Activated CD4-positive, alpha-beta memory T cell treated with anti-CD3 and anti-CD28 coated beads, Interleukin-2, amount 10 ng/mL, durations not matched to agents 7 days and 5 days (primary cell): ENCODE measurements around the gene SIM2. TPM values are rescaled to one million over a fixed set of nuclear protein-coding genes. Genes with fewer than 3 reads are reported as not detected.

Experiments
- CTCF ChIA-PET: fragments of 350-600 bp; sonication (Branson Sonifier 250); formaldehyde crosslinking; loops from one replicate; lab custom pipeline; 2021; ENCODE audit warnings: antibody characterized with exemption, inconsistent platforms; lab: Charles Lee
- POLR2A ChIA-PET: fragments of 350-600 bp; sonication (Branson Sonifier 250); formaldehyde crosslinking; loops from one replicate; lab custom pipeline; 2021; ENCODE audit warnings: antibody characterized with exemption; lab: Charles Lee
- DNase-seq: peaks from one replicate; pipeline ENCODE4 v3.0.0-alpha.2; 2020
- H3K27ac Mint-ChIP-seq: one replicate; pipeline ENCODE4 v1.8.0; 2021; ENCODE audit warnings: mild to moderate bottlenecking, mixed read lengths
- H3K27me3 Mint-ChIP-seq: one replicate; pipeline ENCODE4 v1.8.0; 2021; ENCODE audit warnings: mixed read lengths
- H3K36me3 Mint-ChIP-seq: one replicate; pipeline ENCODE4 v1.8.0; 2021; ENCODE audit warnings: low read depth, mixed read lengths
- H3K4me1 Mint-ChIP-seq: one replicate; pipeline ENCODE4 v1.8.0; 2021; ENCODE audit warnings: mixed read lengths
- H3K4me3 Mint-ChIP-seq: one replicate; pipeline ENCODE4 v1.8.0; 2021; ENCODE audit warnings: mild to moderate bottlenecking, mixed read lengths
- H3K9me3 Mint-ChIP-seq: one replicate; pipeline ENCODE4 v1.8.0; 2021; ENCODE audit warnings: mixed read lengths
- total RNA-seq, 2 experiments: library from RNA; stranded (reverse); gene quantifications; one replicate each; pipeline ENCODE4 v1.2.3, GENCODE V29; 2021

SIM2 gene
- total RNA-seq, 2 experiments from 2014 or later = 0.55 to 0.68 TPM

DNA sequence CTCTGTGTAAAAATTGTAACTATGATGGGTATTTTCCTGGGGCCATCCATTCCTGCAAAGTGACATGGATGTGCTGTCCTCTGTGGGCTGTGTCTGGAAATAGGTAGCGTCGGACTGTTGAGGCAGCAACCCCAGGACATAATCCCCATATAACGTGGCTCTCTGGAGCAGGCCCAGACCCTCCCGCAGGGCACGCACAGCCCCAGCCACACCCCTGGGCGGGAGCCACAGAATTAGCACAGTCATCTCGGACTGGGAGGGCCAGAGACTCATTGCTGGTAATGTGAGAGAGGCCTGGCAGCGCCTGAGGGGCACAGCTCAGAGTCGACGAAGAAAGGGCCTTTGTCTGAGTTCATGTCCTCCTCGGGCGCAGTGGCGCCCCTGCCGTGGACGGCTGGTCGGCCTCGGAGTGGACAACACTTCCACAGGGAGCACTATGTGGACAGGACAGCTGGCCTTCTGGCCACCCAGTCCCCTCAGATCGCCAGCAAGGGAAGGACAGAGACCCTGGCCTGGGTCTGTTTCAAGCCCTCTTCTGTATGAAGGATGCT, 20.1 kb downstream of the SIM2 start:
- CTCF ChIA-PET = no interaction called here
- Mint-ChIP-seq H3K27me3 (peaks cover 20% of the 10 kb centered on the region), H3K4me3 (no peak overlapping the region), H3K9me3 (no peaks in the 10 kb centered on the region), H3K27ac (no peak overlapping the region), H3K4me1 (no peaks in the 10 kb centered on the region), H3K36me3 (no peaks in the 10 kb centered on the region)
- no peak for DNase-seq
- POLR2A ChIA-PET = no interaction called here

DNA sequence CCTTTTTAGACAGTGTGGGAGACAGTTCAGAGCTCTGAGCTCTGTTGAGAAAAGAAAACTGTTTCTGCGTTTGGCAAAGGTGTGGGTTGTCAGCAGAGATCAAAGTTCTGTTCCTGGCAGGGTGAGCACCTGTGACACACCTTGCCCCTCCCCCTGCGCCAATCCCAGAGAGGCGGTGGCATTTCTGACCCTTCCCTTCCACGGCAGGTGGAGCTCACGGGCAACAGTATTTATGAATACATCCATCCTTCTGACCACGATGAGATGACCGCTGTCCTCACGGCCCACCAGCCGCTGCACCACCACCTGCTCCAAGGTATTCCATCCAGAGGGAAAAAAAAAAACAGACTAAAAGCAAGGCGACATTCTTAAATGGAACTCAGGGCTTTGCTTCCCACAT, 20.7 kb downstream of the SIM2 start:
- no peak for DNase-seq
- no peaks in the 10 kb centered on the region for H3K4me1 Mint-ChIP-seq
- no peaks in the 10 kb centered on the region for H3K9me3 Mint-ChIP-seq
- ChIA-PET POLR2A (no interaction called here), CTCF (no interaction called here)
- no peaks in the 10 kb centered on the region for H3K36me3 Mint-ChIP-seq
- no peak overlapping the region for H3K4me3 Mint-ChIP-seq
- H3K27ac Mint-ChIP-seq = no peak overlapping the region
- peaks cover 16% of the 10 kb centered on the region for H3K27me3 Mint-ChIP-seq

DNA sequence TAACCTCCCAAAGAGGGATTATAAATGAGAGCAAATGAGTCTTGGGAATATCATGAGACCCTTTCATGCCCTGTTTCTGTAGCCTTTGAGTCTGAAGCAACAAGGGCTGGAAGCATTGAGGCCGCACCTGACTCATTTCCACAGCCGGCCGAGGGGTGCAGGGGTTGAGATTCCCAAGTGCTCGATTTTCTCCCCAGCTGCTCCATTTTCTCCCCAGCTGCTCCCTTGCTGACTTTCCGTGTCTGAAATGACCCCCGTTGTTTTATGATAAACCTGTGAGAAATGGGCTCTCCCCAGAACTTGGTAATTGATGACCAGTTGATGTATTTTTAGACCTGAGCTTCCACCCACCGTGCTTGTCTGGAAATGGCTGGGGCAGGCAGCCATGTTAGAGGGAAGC, 22.9 kb downstream of the SIM2 start:
- H3K9me3 Mint-ChIP-seq = no peaks in the 10 kb centered on the region
- no peaks in the 10 kb centered on the region for H3K27me3 Mint-ChIP-seq
- H3K4me1 Mint-ChIP-seq = no peaks in the 10 kb centered on the region
- no peak overlapping the region for H3K27ac Mint-ChIP-seq
- ChIA-PET POLR2A (no interaction called here), CTCF (no interaction called here)
- H3K4me3 Mint-ChIP-seq = no peak overlapping the region
- no peaks in the 10 kb centered on the region for H3K36me3 Mint-ChIP-seq
- no peak for DNase-seq

DNA sequence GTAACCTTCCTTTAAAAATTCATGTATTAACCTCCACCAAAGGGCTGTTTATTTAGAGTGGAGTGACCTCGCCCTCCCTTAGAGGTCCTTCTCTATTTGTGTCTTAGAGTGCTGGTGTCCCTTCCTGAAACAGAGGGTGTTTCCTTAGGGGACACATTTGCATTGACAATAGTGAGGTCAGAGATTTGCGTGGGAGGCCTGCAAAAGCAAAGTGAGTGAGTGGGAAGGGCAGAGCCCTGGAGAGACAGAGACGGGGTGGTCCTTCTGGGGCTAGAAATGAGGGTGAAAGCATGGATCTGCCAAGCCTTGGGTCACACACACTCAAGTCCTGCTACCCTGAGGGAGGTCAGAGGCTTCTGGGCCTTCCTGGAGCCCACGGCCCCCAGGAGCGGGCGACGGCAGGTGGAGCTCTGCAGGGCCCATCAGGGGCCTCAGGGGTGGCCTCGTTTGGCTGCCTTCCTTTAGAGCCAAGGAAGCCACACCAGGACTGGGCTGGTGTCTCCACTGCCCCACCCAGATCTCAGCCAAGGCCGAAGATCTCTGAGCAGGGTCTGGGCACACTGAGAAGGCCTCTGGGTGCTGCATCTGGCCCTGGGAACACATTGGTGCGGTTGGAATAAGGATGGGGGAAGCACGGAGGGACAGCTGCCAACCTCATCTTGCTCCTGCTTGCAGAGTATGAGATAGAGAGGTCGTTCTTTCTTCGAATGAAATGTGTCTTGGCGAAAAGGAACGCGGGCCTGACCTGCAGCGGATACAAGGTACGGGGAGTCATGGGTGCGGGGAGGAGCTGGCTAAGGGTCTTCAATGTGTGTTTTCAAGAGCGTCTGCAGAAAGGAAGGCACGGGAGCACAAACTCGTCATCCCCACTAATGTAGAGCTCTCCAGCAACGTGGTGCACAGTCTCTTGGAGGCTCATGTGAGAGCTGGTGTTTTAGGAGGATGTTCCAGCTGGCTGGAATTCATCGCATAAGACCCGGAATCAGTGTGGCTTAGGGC, 23.8 kb downstream of the SIM2 start:
- no peak for DNase-seq
- Mint-ChIP-seq H3K9me3 (no peaks in the 10 kb centered on the region), H3K36me3 (no peaks in the 10 kb centered on the region), H3K27me3 (no peaks in the 10 kb centered on the region), H3K4me1 (no peaks in the 10 kb centered on the region), H3K4me3 (no peak overlapping the region), H3K27ac (no peak overlapping the region)
- CTCF ChIA-PET = interaction anchor here (1.0 kb wide), 1 partner anchor 92 kb away, joined by 4 read pairs; no protein-coding TSS in a partner anchor
- POLR2A ChIA-PET = no interaction called here

DNA sequence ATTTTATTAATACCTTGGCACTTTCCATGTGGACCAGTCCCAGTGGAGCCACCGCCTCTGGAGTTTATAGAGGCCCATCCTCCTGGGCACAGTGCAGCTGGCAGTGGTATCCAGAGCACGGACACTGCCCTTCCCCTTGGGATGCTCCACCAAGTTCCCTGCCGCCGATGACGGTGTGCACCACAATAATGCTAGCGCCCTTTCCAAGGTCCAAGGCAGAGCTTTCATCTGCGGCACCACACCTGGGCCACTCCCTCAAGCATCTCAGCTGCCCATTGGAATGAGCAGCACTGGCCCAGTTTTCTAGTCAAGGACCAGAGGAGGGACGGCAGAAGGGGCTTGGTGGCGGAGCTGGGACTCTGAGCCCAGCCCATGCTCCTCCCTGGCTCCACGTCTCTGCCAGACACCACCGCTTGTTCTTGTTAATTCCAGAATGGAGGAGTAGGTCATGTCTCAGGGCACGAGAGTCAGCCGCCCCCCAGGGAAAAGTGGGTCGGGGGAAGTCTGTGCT, 24.5 kb downstream of the SIM2 start:
- no peak for DNase-seq
- no peak overlapping the region for H3K4me3 Mint-ChIP-seq
- no peaks in the 10 kb centered on the region for H3K9me3 Mint-ChIP-seq
- CTCF ChIA-PET = interaction anchor here (1.0 kb wide), 1 partner anchor 93 kb away, joined by 4 read pairs; no protein-coding TSS in a partner anchor
- no peaks in the 10 kb centered on the region for H3K4me1 Mint-ChIP-seq
- H3K36me3 Mint-ChIP-seq = no peaks in the 10 kb centered on the region
- H3K27ac Mint-ChIP-seq = no peak overlapping the region
- POLR2A ChIA-PET = no interaction called here
- no peaks in the 10 kb centered on the region for H3K27me3 Mint-ChIP-seq

DNA sequence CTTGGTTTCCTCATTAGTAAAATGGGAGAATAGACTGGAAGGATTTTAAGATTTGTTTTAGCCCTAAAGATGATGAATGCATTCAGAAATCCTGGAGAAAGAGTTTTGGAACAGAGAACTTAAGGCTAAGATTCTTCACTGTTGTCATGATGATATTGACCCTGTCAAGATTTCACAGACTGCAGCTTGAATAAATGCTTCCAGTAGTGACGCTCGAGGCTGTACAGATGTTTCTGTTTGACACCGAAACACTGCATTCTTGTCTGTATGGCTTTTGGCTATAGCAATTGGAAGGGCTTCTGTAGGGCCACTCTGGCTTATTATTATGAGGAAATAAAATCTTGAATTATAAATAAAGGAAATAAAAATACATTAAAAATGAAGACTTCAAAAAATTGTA, 25.7 kb downstream of the SIM2 start:
- DNase-seq = no peak
- no peak overlapping the region for H3K27ac Mint-ChIP-seq
- CTCF ChIA-PET = no interaction called here
- no peaks in the 10 kb centered on the region for H3K9me3 Mint-ChIP-seq
- POLR2A ChIA-PET = no interaction called here
- no peaks in the 10 kb centered on the region for H3K4me1 Mint-ChIP-seq
- no peaks in the 10 kb centered on the region for H3K36me3 Mint-ChIP-seq
- H3K27me3 Mint-ChIP-seq = no peaks in the 10 kb centered on the region
- H3K4me3 Mint-ChIP-seq = no peak overlapping the region

DNA sequence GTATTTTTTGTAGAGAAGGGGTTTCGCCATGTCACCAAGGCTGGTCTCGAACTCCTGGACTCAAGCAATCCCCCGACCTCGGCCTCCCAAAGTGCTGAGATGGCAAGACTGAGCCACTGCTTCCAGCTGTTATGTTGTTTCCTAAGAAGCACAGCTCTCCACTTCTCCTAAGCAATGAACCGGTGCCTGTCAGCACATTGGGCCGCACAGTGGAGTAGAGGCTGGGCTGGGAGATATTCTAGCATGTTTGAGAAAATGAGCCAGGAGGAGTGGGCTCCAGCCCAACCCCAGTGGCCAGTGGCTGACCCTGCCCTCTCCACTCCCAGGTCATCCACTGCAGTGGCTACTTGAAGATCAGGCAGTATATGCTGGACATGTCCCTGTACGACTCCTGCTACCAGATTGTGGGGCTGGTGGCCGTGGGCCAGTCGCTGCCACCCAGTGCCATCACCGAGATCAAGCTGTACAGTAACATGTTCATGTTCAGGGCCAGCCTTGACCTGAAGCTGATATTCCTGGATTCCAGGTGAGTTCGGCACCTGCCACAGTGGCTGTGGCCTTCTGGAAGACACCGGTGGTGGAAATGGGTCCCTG, 27.0 kb downstream of the SIM2 start:
- no peaks in the 10 kb centered on the region for H3K4me1 Mint-ChIP-seq
- DNase-seq = no peak
- no peak overlapping the region for H3K27ac Mint-ChIP-seq
- no peak overlapping the region for H3K4me3 Mint-ChIP-seq
- CTCF ChIA-PET = no interaction called here
- POLR2A ChIA-PET = no interaction called here
- no peaks in the 10 kb centered on the region for H3K27me3 Mint-ChIP-seq
- no peaks in the 10 kb centered on the region for H3K36me3 Mint-ChIP-seq
- H3K9me3 Mint-ChIP-seq = no peaks in the 10 kb centered on the region

DNA sequence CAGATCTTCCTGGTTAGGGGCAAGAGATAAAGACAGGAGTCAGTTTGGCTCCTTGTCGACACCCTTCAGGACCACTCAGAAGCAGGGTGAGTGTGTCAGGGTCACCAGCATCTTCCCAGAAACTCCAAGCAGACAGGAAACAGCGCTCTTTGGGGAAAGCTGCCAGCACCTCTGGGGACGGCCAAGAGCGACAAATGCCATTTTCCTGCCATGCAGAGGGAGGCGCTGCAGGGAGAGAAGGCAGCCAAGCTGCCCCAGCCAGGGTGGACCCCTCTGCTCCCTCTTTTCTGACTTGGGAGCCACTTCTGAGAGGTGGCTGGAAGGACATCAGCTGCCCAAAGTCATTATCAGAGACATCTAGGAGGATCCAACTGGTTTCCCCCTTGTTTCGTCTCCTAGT, 29.0 kb downstream of the SIM2 start:
- POLR2A ChIA-PET = no interaction called here
- H3K4me3 Mint-ChIP-seq = no peak overlapping the region

DNA sequence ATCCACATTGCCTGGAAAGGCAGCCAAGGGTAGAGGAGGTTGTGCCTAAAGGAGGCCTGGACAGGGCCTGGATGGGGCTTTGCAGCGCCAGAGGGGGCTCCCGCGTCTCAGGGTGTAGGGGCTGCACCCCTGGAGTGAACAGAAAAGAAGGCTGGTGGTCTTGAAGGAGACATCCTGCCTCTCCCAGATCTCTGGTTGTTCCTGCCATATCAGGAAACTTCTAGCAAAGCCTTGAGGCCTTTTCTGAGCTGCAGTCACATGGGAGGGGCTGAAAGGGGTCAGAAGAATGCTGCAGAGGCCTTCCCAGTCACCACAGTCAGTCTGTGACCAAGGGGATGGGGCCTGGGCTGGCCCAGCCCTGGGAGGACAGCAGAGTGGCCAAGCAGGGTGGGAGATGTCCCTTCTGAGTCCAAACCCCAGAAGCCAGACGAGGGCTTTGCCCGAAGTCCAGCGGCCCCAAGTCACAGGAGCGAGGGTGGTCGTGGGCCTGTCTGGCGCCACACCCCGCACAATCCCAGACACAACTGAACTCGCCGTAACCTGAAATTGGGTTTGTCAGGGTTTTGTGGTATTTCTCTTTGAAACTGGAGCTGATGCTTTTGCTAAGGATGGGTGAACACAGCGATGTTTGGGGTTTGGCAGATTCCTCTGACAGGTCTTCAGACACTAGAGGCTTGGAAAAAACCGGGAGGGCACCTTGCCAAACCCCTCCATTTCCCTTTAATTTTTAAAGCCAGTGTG, 29.6 kb downstream of the SIM2 start:
- H3K9me3 Mint-ChIP-seq = no peaks in the 10 kb centered on the region
- CTCF ChIA-PET = no interaction called here

More for the DNA sequence above, 29.0 kb downstream of the SIM2 start:
- peak; percentile 6 for DNase-seq
- no peaks in the 10 kb centered on the region for H3K36me3 Mint-ChIP-seq
- H3K4me1 Mint-ChIP-seq = no peaks in the 10 kb centered on the region
- H3K27me3 Mint-ChIP-seq = no peaks in the 10 kb centered on the region
- no peaks in the 10 kb centered on the region for H3K9me3 Mint-ChIP-seq
- H3K27ac Mint-ChIP-seq = no peak overlapping the region
- CTCF ChIA-PET = no interaction called here

DNA sequence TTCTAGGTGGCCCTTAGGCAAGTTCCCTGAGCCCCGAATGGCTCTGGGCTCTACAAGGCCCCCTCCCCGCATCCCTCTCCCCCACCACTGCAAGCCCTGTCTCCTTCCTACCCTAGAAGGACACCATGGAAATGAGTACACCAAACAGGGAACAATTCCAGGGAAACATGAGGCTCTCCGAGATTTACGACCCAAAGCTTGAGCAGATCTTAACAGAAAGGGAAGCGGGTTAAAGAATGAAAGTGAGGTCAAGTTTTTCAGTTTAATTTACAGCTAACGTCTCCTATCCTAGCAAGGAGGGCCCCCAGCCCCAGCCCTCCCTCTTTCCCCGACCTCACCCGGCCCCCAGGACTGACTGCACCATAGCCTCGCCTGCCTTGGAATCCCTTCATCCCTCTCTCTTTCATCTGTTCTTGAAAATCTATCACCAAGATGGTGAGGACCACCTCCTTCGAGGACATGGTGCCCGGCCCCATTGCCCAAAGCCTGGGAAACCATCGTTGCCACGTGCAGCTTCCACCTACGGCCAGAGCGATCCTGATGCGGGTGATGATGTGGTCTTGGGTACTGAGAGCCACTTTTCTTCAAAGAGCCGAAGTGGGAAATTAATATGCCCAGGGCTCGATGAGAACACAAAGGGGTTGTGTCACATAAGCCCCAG, 30.5 kb downstream of the SIM2 start:
- POLR2A ChIA-PET = no interaction called here
- Mint-ChIP-seq H3K9me3 (no peaks in the 10 kb centered on the region), H3K27me3 (no peaks in the 10 kb centered on the region), H3K4me1 (no peaks in the 10 kb centered on the region), H3K36me3 (no peaks in the 10 kb centered on the region), H3K4me3 (no peak overlapping the region), H3K27ac (no peak overlapping the region)
- peak; percentile 8 for DNase-seq
- CTCF ChIA-PET = no interaction called here

More for the DNA sequence above, 29.6 kb downstream of the SIM2 start:
- POLR2A ChIA-PET = no interaction called here
- H3K36me3 Mint-ChIP-seq = no peaks in the 10 kb centered on the region
- H3K27ac Mint-ChIP-seq = no peak overlapping the region
- DNase-seq = no peak
- H3K4me1 Mint-ChIP-seq = no peaks in the 10 kb centered on the region
- H3K4me3 Mint-ChIP-seq = no peak overlapping the region
- H3K27me3 Mint-ChIP-seq = no peaks in the 10 kb centered on the region

DNA sequence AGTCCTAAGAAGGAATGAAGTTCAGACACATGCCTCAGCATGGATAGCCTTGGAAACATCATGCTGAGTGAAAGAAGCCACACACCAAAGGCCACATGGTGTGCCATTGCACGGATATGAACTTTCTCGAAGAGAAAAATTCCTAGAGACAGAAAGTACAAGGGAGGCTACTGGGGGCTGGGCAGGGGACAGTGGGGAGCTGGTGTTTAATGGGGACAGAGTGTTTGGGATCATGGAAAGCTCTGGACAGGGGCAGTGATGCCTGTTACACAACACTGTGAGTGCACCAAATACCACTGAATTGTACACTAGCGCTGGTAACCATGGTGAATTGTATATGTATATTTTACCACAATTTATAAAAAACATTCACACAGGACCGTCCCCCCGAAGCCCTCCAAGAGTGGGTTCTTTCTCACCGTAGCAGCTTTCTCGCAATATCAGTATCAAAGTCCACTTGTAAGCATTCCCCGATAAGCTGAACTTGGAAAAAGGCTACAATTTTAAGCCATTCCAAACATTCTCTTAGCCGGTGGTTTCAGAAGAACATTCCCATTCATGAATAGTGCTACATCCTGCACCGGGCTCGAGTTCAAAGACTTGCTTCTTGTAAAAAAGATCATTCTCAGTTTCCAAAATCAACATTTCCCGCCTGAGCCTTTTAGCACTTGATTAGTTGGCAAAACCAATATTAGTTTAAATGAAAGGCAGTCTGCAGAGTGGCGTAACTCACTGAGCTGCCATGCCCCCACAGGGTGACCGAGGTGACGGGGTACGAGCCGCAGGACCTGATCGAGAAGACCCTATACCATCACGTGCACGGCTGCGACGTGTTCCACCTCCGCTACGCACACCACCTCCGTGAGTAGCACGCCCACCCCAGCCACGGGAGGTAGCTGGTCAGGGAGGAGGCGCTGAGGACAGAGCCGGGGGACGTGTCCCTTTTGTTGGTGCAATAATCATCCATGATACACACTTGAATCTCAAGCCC, 31.7 kb downstream of the SIM2 start:
- peaks cover 3% of the 10 kb centered on the region for H3K9me3 Mint-ChIP-seq
- H3K27ac Mint-ChIP-seq = no peak overlapping the region
- no peaks in the 10 kb centered on the region for H3K4me1 Mint-ChIP-seq
- DNase-seq = peak; percentile 11
- H3K4me3 Mint-ChIP-seq = no peak overlapping the region
- no peaks in the 10 kb centered on the region for H3K27me3 Mint-ChIP-seq
- H3K36me3 Mint-ChIP-seq = no peaks in the 10 kb centered on the region
- CTCF ChIA-PET = no interaction called here
- POLR2A ChIA-PET = no interaction called here
